ENCODE results near the gene IQCE.

The IQCE gene

DNA sequence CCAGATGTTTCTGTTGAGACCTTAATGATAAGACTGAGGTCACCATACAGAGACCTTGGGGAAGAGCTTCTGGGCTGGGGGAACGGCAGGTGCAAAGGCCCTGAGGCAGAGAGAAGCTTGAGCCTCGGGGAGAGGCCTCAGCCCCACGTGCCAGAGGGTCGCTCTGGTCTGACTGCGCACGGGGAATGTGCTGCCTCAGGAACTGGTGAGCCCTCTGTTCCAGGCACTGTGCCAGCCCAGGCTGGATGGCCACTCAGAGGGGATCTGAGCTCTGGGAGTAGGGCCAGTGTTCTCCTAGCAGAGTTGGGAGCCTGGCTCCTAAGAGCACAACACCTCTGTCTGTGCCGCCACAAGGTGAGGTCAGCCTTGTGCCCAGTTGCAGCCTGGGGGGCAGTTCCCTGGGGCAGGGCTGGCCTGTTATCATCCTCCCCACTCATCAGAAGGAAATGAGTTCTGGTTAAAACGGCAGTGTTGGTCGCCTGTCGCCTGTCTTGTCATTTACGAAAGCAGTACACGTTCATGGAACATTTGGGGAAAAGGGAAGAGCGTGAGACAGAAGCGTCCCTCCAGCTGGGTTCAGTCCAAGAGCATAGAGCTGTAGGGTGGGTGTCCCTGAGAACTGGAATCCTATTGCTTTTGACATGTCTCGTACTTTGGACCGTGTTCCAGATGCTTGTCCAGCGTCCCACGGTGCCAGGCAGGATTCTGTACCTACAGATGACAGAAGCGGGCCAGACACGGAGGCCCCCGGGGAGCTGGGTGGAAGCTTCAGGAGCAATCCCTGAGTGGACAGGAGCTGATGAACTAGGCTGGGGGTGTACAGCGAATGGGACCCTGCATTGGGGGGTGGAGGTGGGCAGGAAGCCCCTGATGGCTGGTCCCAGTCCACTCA is 77.3 kb downstream of the IQCE start:
- TF ChIP-seq ZBTB7A (IDR thresholded peaks at IDR 0.05; ENCODE audit: low read depth) (no peak), MAX (IDR thresholded peaks at IDR 0.05) (no peak), CREB1 (IDR thresholded peaks at IDR 0.05; ENCODE audit: low read depth) (no peak), CEBPB (IDR thresholded peaks at IDR 0.05) (no peak), EGR1 (IDR thresholded peaks at IDR 0.05) (no peak), EP300 (IDR thresholded peaks at IDR 0.05; ENCODE audit: borderline replicate concordance) (no peak), TEAD4 (IDR thresholded peaks at IDR 0.05) (no peak), TCF12 (IDR thresholded peaks at IDR 0.05; ENCODE audit: low read depth) (no peak), NFIC (IDR thresholded peaks at IDR 0.05) (no peak), YY1 (IDR thresholded peaks at IDR 0.05; ENCODE audit: low read depth) (no peak), RAD21 (IDR thresholded peaks at IDR 0.05; ENCODE audit: low read depth) (no peak), TAF1 (IDR thresholded peaks at IDR 0.05; ENCODE audit: low read depth) (no peak)
- TF ChIP-seq, protein P1, sequence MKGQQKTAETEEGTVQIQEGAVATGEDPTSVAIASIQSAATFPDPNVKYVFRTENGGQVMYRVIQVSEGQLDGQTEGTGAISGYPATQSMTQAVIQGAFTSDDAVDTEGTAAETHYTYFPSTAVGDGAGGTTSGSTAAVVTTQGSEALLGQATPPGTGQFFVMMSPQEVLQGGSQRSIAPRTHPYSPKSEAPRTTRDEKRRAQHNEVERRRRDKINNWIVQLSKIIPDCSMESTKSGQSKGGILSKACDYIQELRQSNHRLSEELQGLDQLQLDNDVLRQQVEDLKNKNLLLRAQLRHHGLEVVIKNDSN (IDR thresholded peaks at IDR 0.05), result no peak

DNA sequence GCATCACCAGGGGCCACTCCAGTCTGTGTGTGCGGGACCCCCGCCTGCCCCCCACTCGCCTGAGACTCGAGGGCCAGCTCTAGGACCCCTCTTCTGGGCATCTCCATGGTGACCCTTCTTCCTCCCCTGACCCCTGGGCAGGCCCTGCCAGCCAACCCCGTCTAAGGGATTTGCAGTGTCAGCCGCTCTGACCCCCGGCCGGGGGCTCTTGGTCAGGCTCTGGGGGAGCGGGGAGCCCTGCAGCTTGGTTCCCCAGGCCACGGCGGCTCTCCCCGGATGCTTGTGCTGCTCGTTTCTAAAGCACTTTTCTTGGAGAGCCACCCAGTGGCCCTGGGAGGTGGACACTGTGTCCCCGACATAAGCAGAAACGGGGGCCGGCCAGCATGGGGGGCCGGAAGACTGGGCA is 78.3 kb downstream of the IQCE start:
- TF ChIP-seq FOXM1 (IDR thresholded peaks at IDR 0.05; ENCODE audit: borderline replicate concordance, low read depth) (no peak), TEAD4 (IDR thresholded peaks at IDR 0.05) (no peak), ZBTB7A (IDR thresholded peaks at IDR 0.05; ENCODE audit: low read depth) (no peak), EGR1 (IDR thresholded peaks at IDR 0.05) (no peak), TCF12 (IDR thresholded peaks at IDR 0.05; ENCODE audit: low read depth) (no peak), RAD21 (IDR thresholded peaks at IDR 0.05; ENCODE audit: low read depth) (no peak), MAX (IDR thresholded peaks at IDR 0.05) (no peak), NFIC (IDR thresholded peaks at IDR 0.05) (no peak), TAF1 (IDR thresholded peaks at IDR 0.05; ENCODE audit: low read depth) (no peak)

GRCh38 chr7:2637505-2638223 is 78.9 kb downstream of the IQCE start:
- TF ChIP-seq CREB1 (IDR thresholded peaks at IDR 0.05; ENCODE audit: low read depth) (no peak), ZBTB7A (IDR thresholded peaks at IDR 0.05; ENCODE audit: low read depth) (no peak)

GRCh38 chr7:2638224-2638991 is 79.6 kb downstream of the IQCE start:
- no peak for TF ChIP-seq CEBPB (IDR thresholded peaks at IDR 0.05)
- no peak for TF ChIP-seq FOXM1 (IDR thresholded peaks at IDR 0.05; ENCODE audit: borderline replicate concordance, low read depth)
- TF ChIP-seq EGR1 (IDR thresholded peaks at IDR 0.05), result no peak
- TF ChIP-seq CREB1 (IDR thresholded peaks at IDR 0.05; ENCODE audit: low read depth), result no peak
- no peak for TF ChIP-seq TAF1 (IDR thresholded peaks at IDR 0.05; ENCODE audit: low read depth)
- TF ChIP-seq RAD21 (IDR thresholded peaks at IDR 0.05; ENCODE audit: low read depth), result no peak
- TF ChIP-seq, protein P1 (IDR thresholded peaks at IDR 0.05), result peak; percentile 56
- TF ChIP-seq ZBTB7A (IDR thresholded peaks at IDR 0.05; ENCODE audit: low read depth), result peak; percentile 87; the same call in 1 of the 2 replicates
- 0 out of 2 replicates have a peak, but pooled peaks have one; percentile 36 for TF ChIP-seq EP300 (IDR thresholded peaks at IDR 0.05; ENCODE audit: borderline replicate concordance)
- peak; percentile 80 for TF ChIP-seq NFIC (IDR thresholded peaks at IDR 0.05)
- peak; percentile 80 for TF ChIP-seq TCF12 (IDR thresholded peaks at IDR 0.05; ENCODE audit: low read depth)
- TF ChIP-seq MAX (IDR thresholded peaks at IDR 0.05), result peak; percentile 89
- peak; percentile 69 for TF ChIP-seq TEAD4 (IDR thresholded peaks at IDR 0.05)

DNA sequence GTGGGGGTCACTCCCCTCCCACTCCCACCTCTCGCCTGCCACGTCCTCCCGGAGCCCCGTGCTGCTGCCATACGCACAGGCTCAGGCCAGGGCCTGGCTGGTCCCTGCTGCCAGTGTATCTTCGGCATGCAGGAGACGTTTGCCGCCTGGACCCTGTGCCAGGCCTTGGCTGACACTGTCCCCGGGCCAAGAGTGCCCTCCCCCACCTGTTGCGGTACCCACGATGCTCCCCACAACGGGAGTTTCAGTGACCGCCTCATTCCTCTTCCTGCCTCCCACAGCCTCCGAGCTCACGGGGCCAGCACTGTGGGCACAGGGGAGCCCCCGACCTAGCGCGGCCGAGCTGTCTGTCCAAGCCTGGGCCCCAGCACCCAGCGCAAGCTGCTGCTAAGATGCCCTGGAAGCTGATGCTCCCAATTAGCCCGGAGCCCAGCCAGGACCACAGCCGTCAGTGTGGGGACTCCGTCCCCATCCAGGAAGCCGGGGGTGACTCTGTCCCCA is 80.5 kb downstream of the IQCE start:
- TF ChIP-seq TEAD4 (IDR thresholded peaks at IDR 0.05) (no peak), CEBPB (IDR thresholded peaks at IDR 0.05) (no peak), FOXM1 (IDR thresholded peaks at IDR 0.05; ENCODE audit: borderline replicate concordance, low read depth) (no peak), EP300 (IDR thresholded peaks at IDR 0.05; ENCODE audit: borderline replicate concordance) (no peak), TAF1 (IDR thresholded peaks at IDR 0.05; ENCODE audit: low read depth) (no peak), RAD21 (IDR thresholded peaks at IDR 0.05; ENCODE audit: low read depth) (no peak), MAX (IDR thresholded peaks at IDR 0.05) (no peak), CREB1 (IDR thresholded peaks at IDR 0.05; ENCODE audit: low read depth) (no peak), REST (IDR thresholded peaks at IDR 0.05; ENCODE audit: low read depth) (no peak), EGR1 (IDR thresholded peaks at IDR 0.05) (no peak), NFIC (IDR thresholded peaks at IDR 0.05) (no peak), ZBTB7A (IDR thresholded peaks at IDR 0.05; ENCODE audit: low read depth) (no peak), TCF12 (IDR thresholded peaks at IDR 0.05; ENCODE audit: low read depth) (no peak), YY1 (IDR thresholded peaks at IDR 0.05; ENCODE audit: low read depth) (no peak)
- TF ChIP-seq, protein P1 (IDR thresholded peaks at IDR 0.05), result no peak
